SU-DHL-6 (cell line): ENCODE results near the gene PECR.

ENCODE experiments used
- CTCF ChIP-seq: fragments of 200-600 bp; sonication (generic); IDR thresholded peaks from one replicate; pipeline ENCODE4 v1.5.1; 2017; ENCODE audit warnings: antibody characterized with exemption, mild to moderate bottlenecking, low read length, moderate library complexity; ENCODE audit not compliant: insufficient read depth, poor library complexity, severe bottlenecking
- EZH2phosphoT487 ChIP-seq: fragments of 200-600 bp; sonication (generic), shearing (Covaris generic); conservative IDR thresholded peaks from 2 replicates; pipeline ENCODE4 v1.6.1; 2018; ENCODE audit warnings: mild to moderate bottlenecking, antibody characterized with exemption, low read length, moderate library complexity, mixed read lengths

- TF ChIP-seq CTCF (no peak), EZH2phosphoT487 (no peak)
These were observed 25.9 kb downstream of the PECR start for GRCh38 chr2:216055680-216056079.
